Omental fat pad (tissue), 4 donors: ENCODE measurements around the gene MPP2. TPM values are rescaled to one million over a fixed set of nuclear protein-coding genes. Genes with fewer than 3 reads are reported as not detected.

Source experiments
- ATAC-seq: fragments of 150-250 bp; one replicate; pipeline ENCODE4 v1.9.1; 2016; ENCODE audit warnings: mild to moderate bottlenecking, moderate library complexity; ENCODE audit not compliant: low FRiP score
- DNase-seq: peaks from one replicate; pipeline ENCODE4 v3.0.0-alpha.2; 2019; ENCODE audit warnings: low spot score
- CTCF ChIP-seq, 3 donors: fragments of 450-650 bp; IDR thresholded peaks; one replicate each; pipeline ENCODE4 v1.5.1; 2016 to 2017; ENCODE audit warnings: antibody characterized with exemption in 3 of 3, mild to moderate bottlenecking in 3 of 3, moderate library complexity in 2 of 3
- total RNA-seq, 4 donors: library from RNA; depleted of rRNA; stranded (reverse); fragments of >200 nt; gene quantifications; one replicate each; pipeline ENCODE4 v1.1.0, GENCODE V29; 2016

The MPP2 gene
- total RNA-seq, 4 donors from 2014 or later: 1.3 to 4.5 (median 3.2) TPM

GRCh38 chr17:43938838-43939182, 31.5 kb upstream of the MPP2 start:
- no peak for ATAC-seq
- DNase-seq: no peak
- TF ChIP-seq CTCF (IDR thresholded peaks at IDR 0.05): no peak

- DNase-seq: no peak
- no peak for ATAC-seq
- TF ChIP-seq CTCF (IDR thresholded peaks at IDR 0.05): no peak
Observed at GRCh38 chr17:43936434-43936833, 29.1 kb upstream of the MPP2 start.

GRCh38 chr17:43935926-43936261, 28.6 kb upstream of the MPP2 start:
- TF ChIP-seq CTCF (IDR thresholded peaks at IDR 0.05): no peak
- no peak for ATAC-seq
- no peak for DNase-seq

GRCh38 chr17:43935204-43935925, 28.0 kb upstream of the MPP2 start:
- TF ChIP-seq CTCF (IDR thresholded peaks at IDR 0.05): no peak
- DNase-seq (no peak), ATAC-seq (no peak)

GRCh38 chr17:43932923-43933322, 25.6 kb upstream of the MPP2 start:
- ATAC-seq (no peak), DNase-seq (no peak)
- TF ChIP-seq CTCF (IDR thresholded peaks at IDR 0.05): no peak

- DNase-seq (no peak), ATAC-seq (no peak)
- TF ChIP-seq CTCF (IDR thresholded peaks at IDR 0.05): no peak
Observed at GRCh38 chr17:43932357-43932756, 25.0 kb upstream of the MPP2 start.

GRCh38 chr17:43931062-43931571, 23.8 kb upstream of the MPP2 start:
- TF ChIP-seq CTCF (IDR thresholded peaks at IDR 0.05): no peak
- DNase-seq (no peak), ATAC-seq (no peak)
